ENCODE data around the gene NOL9. TPM values are rescaled to one million over a fixed set of nuclear protein-coding genes. Genes with fewer than 3 reads are reported as not detected.

NOL9 gene
- total and polyA plus RNA-seq, 9 of the 15 experiments (the other 6 are each of a cell fraction or from before 2014, with no cell fraction given), result 5.6 to 76.5 (median 47.3) TPM

DNA sequence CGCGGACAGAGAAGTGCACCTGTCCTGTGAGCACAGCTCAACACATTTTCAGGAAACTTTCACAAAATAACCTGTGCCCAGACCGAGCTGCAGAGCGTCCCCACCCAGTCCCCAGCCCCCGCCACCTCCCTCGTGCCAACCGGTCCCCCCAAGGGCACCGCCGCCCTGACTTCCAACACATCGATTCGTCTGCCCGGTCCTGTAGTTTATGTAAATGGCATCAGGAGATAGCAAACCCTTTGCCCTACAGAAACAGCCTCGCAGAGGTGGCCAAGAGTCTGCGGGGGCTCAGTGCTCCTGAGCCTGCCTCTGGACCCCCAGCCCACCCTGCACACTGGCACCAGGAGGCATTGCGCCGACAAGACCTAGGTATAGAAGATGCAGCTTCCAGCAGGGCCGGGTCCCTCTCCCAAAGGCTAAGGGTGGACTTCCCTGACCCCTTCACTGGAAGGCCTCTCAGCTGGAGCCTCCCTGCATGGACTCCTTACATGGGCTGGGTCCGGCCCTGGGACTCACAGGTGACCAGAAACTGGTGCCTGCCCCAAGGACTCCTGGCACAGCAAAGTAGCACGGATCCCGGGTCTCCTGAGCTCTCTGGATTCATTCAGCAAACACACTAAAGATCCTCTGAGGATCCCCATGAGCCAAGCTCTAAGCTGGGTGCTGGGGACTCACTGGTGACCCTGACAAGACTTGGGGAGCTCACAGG, 56.3 kb downstream of the NOL9 start:
- no peaks in the 10 kb centered on the region for H3K9me3 ChIP-seq (replicated peaks; ENCODE audit: control insufficient read depth, insufficient read depth, low read depth, low read length)
- ATAC-seq (peak; percentile 2; the same call in 2 of the 3 replicates), FAIRE-seq (peak; percentile 63), DNase-seq (ENCODE audit: extremely low read depth in 1 of 4, low spot score in 3 of 4) (no peak)
- H4K20me1 ChIP-seq (replicated peaks; ENCODE audit: control insufficient read depth, insufficient read depth, low read length), result peaks cover 45% of the 10 kb centered on the region
- H3K4me3 ChIP-seq, result no peak overlapping the region
- POLR2A ChIA-PET, result interaction anchor here (0.5 to 1.9 kb wide), 5 partner anchors 18 to 184 kb away, joined by 3 to 15 read pairs (median 4); no protein-coding TSS in a partner anchor
- no peak overlapping the region for H3K27ac ChIP-seq (ENCODE audit: extremely low read depth, low read depth, low read length)
- H3K36me3 ChIP-seq (ENCODE audit: control insufficient read depth, insufficient read depth, low read length), result no peaks in the 10 kb centered on the region
- peak overlapping the region in 1 of 2 experiments; percentile 72; a peak in 2 of 4 replicates for H3K9ac ChIP-seq (ENCODE audit: insufficient read depth in 1 of 2, low read depth in 2 of 2, low read length in 2 of 2)
- TF ChIP-seq NRF1 (conservative IDR thresholded peaks at IDR 0.05 in 1 of 2, IDR thresholded peaks at IDR 0.05 in 1 of 2), result 0 out of 4 replicates have a peak, but pooled peaks of 1 of the 2 experiments have one; percentile 3
- TF ChIP-seq CBFA2T2 (conservative IDR thresholded peaks at IDR 0.05), result no peak
- TF ChIP-seq, protein P1, sequence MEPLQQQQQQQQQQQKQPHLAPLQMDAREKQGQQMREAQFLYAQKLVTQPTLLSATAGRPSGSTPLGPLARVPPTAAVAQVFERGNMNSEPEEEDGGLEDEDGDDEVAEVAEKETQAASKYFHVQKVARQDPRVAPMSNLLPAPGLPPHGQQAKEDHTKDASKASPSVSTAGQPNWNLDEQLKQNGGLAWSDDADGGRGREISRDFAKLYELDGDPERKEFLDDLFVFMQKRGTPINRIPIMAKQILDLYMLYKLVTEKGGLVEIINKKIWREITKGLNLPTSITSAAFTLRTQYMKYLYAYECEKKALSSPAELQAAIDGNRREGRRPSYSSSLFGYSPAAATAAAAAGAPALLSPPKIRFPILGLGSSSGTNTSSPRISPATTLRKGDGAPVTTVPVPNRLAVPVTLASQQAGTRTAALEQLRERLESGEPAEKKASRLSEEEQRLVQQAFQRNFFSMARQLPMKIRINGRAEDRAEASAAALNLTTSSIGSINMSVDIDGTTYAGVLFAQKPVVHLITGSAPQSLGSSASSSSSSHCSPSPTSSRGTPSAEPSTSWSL (CRISPR knock-in tag; IDR thresholded peaks at IDR 0.05; ENCODE audit: borderline replicate concordance), result no peak
- no peak for TF ChIP-seq ZNF696 (CRISPR knock-in tag; conservative IDR thresholded peaks at IDR 0.05)
- TF ChIP-seq, protein P2, sequence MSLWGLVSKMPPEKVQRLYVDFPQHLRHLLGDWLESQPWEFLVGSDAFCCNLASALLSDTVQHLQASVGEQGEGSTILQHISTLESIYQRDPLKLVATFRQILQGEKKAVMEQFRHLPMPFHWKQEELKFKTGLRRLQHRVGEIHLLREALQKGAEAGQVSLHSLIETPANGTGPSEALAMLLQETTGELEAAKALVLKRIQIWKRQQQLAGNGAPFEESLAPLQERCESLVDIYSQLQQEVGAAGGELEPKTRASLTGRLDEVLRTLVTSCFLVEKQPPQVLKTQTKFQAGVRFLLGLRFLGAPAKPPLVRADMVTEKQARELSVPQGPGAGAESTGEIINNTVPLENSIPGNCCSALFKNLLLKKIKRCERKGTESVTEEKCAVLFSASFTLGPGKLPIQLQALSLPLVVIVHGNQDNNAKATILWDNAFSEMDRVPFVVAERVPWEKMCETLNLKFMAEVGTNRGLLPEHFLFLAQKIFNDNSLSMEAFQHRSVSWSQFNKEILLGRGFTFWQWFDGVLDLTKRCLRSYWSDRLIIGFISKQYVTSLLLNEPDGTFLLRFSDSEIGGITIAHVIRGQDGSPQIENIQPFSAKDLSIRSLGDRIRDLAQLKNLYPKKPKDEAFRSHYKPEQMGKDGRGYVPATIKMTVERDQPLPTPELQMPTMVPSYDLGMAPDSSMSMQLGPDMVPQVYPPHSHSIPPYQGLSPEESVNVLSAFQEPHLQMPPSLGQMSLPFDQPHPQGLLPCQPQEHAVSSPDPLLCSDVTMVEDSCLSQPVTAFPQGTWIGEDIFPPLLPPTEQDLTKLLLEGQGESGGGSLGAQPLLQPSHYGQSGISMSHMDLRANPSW (CRISPR knock-in tag; IDR thresholded peaks at IDR 0.05), result 0 out of 2 replicates have a peak, but pooled peaks have one; percentile 25
- H2AFZ ChIP-seq (ENCODE audit: low read depth, low read length), result no peak overlapping the region
- H3K4me1 ChIP-seq (replicated peaks in 1 of 2; ENCODE audit: control insufficient read depth in 2 of 2, insufficient read depth in 2 of 2, low read length in 2 of 2), result peaks cover 0 to 53% of the 10 kb centered on the region in 2 experiments; a peak in 2 of 5 replicates
- no peak overlapping the region; the same call in 1 of the 2 replicates for H3K4me2 ChIP-seq (ENCODE audit: insufficient read depth, low read length)
- intact Hi-C loops (cut with micrococcal nuclease), result no loop called here
- in situ Hi-C loops (cut with MboI), result loop anchor here (10.0 to 25.0 kb wide), 2 partner anchors 137 to 714 kb away; no protein-coding TSS in a partner anchor
- no TSS peak for BruUV-seq (replicated peaks)
- WGBS (ENCODE audit: insufficient coverage, low coverage, missing lambda C conversion rate), result 33% methylated on average over 20 of the region's 20 CpGs
- H3K9me1 ChIP-seq (ENCODE audit: control insufficient read depth, insufficient read depth, low read length), result no peaks in the 10 kb centered on the region
- CTCF ChIA-PET (ENCODE audit: low intra/inter-chr PET ratio), result no interaction called here
- H3K79me2 ChIP-seq (ENCODE audit: control insufficient read depth, insufficient read depth, low read length), result no peaks in the 10 kb centered on the region
- peaks cover 54 to 77% of the 10 kb centered on the region in 2 experiments for H3K27me3 ChIP-seq (ENCODE audit: control insufficient read depth in 2 of 2, insufficient read depth in 2 of 2, low read length in 2 of 2)
